ENCODE results near the gene VAX1.

Gene VAX1

DNA sequence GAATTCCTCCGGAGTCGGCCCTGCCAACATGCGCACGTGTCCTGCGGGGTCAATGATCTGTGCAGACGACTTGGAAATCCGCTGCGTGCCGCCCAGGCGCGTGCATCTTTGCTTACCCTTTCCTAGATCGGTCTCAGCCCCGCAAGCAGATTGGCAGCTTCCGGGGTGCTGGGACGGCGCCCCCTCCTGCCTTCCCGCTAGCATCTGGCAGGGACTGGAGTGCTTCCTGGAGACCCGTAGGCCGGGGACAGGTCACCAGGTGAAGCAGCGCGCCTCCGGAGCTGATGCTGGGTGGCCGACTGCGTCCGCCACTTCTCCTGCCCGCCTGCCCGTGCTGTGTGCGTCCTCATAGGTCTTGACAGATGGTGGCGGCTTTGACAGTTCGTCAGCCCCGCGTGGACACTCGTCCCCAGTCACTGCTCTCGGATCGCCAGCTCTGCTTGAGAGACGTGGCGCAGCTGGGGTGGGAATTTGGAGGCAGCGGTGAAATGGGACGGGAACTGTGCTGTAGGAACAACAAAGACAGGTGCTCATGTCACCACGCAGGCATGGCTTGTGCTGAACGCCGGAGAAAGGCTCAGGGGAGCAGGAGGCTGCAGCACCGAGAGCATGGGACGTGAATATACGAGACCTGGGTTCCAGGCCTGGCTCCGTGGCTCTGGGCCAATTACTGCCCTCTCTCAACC, 37.3 kb upstream of the VAX1 start:
- in situ Hi-C loops (cut with MboI; ENCODE audit: low pct_unique_long_range_greater_than_20kb, low sequenced_read_pairs, unreplicated experiment): no loop called here
- peak; percentile 36 for DNase-seq (ENCODE audit: low spot score)

GRCh38 chr10:117174439-117175214, 36.6 kb upstream of the VAX1 start:
- in situ Hi-C loops (cut with MboI; ENCODE audit: low pct_unique_long_range_greater_than_20kb, low sequenced_read_pairs, unreplicated experiment): loop anchor here (5.0 to 25.0 kb wide), 3 partner anchors 363 to 487 kb away; partner anchors contain the start of gene EMX2
- peak; percentile 83 for DNase-seq (ENCODE audit: low spot score)
- TF ChIP-seq, protein P1, sequence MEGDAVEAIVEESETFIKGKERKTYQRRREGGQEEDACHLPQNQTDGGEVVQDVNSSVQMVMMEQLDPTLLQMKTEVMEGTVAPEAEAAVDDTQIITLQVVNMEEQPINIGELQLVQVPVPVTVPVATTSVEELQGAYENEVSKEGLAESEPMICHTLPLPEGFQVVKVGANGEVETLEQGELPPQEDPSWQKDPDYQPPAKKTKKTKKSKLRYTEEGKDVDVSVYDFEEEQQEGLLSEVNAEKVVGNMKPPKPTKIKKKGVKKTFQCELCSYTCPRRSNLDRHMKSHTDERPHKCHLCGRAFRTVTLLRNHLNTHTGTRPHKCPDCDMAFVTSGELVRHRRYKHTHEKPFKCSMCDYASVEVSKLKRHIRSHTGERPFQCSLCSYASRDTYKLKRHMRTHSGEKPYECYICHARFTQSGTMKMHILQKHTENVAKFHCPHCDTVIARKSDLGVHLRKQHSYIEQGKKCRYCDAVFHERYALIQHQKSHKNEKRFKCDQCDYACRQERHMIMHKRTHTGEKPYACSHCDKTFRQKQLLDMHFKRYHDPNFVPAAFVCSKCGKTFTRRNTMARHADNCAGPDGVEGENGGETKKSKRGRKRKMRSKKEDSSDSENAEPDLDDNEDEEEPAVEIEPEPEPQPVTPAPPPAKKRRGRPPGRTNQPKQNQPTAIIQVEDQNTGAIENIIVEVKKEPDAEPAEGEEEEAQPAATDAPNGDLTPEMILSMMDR (IDR thresholded peaks at IDR 0.05; ENCODE audit: extremely low read depth, insufficient read depth, missing control alignments): peak; percentile 85

More for the DNA sequence above, 37.3 kb upstream of the VAX1 start:
- TF ChIP-seq, protein P1 (IDR thresholded peaks at IDR 0.05; ENCODE audit: extremely low read depth, insufficient read depth, missing control alignments): peak; percentile 22

DNA sequence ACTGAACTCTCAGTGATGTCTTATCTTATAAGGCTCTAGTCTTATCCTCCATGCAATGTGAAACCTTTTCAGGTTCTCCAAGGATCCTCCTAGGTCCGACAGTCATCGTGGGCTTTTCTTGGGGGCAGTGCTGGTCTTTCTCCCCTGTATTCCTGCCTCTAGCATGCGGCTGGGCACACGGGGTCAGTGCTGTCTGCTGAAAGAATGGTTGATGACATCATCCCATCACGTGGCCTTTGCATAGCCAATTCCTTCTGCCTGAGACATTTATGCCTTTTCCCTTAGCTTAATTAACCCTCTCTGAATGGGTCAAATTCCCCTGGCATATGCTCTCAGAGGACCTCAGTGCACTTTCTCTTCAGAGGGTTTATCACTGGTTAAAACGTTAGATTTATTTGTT, 32.2 kb upstream of the VAX1 start:
- in situ Hi-C loops (cut with MboI; ENCODE audit: low pct_unique_long_range_greater_than_20kb, low sequenced_read_pairs, unreplicated experiment): loop anchor here (5.0 to 25.0 kb wide), 3 partner anchors 367 to 483 kb away; partner anchors contain the start of gene EMX2
- DNase-seq (ENCODE audit: low spot score): no peak
- TF ChIP-seq, protein P1 (IDR thresholded peaks at IDR 0.05; ENCODE audit: extremely low read depth, insufficient read depth, missing control alignments): no peak

- TF ChIP-seq, protein P1 (IDR thresholded peaks at IDR 0.05; ENCODE audit: extremely low read depth, insufficient read depth, missing control alignments): no peak
- DNase-seq (ENCODE audit: low spot score): no peak
- in situ Hi-C loops (cut with MboI; ENCODE audit: low pct_unique_long_range_greater_than_20kb, low sequenced_read_pairs, unreplicated experiment): loop anchor here (25.0 kb wide), 2 partner anchors 368 to 482 kb away; partner anchors contain the start of gene EMX2
Observed at GRCh38 chr10:117169480-117169879, 31.4 kb upstream of the VAX1 start.

DNA sequence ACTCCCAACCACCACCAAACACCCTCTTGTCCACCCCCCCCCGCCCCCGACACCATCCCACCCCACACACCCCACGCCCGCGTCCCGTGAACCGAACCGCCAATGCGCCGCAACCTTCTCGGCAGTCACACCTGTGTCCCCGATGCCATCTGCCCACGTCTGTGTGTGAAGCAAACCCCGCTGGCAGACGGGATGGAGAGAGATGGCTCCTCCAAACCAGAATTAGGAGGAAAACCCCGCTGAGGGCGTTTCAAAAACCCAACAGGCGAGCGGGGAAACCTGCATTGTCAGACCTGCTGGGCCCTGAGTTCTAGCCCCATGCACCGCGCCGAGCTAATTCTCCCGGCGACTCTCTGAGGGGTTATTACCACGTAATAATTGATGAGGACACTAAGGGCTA, 30.7 kb upstream of the VAX1 start:
- TF ChIP-seq, protein P1 (IDR thresholded peaks at IDR 0.05; ENCODE audit: extremely low read depth, insufficient read depth, missing control alignments): no peak
- in situ Hi-C loops (cut with MboI; ENCODE audit: low pct_unique_long_range_greater_than_20kb, low sequenced_read_pairs, unreplicated experiment): loop anchor here (25.0 kb wide), 2 partner anchors 369 to 481 kb away; partner anchors contain the start of gene EMX2

GRCh38 chr10:117167789-117168674, 30.0 kb upstream of the VAX1 start:
- peak; percentile 91 for DNase-seq (ENCODE audit: low spot score)
- TF ChIP-seq, protein P1 (IDR thresholded peaks at IDR 0.05; ENCODE audit: extremely low read depth, insufficient read depth, missing control alignments): peak; percentile 85
- in situ Hi-C loops (cut with MboI; ENCODE audit: low pct_unique_long_range_greater_than_20kb, low sequenced_read_pairs, unreplicated experiment): loop anchor here (25.0 kb wide), 2 partner anchors 369 to 481 kb away; partner anchors contain the start of gene EMX2

More for the DNA sequence above, 30.7 kb upstream of the VAX1 start:
- DNase-seq (ENCODE audit: low spot score): peak; percentile 37
